HEK293 (cell line): Measurements from ENCODE around the gene TMED4.

Source experiments
- CTCF ChIP-seq: fragments of 450-650 bp; formaldehyde crosslinking; IDR thresholded peaks from 2 replicates; pipeline ENCODE4 v1.5.1; 2016; ENCODE audit warnings: missing biosample characterization, missing genetic modification characterization
- ZFP41 ChIP-seq: fragments of 450-650 bp; formaldehyde crosslinking; IDR thresholded peaks from 2 replicates; pipeline ENCODE4 v1.5.1; 2016; ENCODE audit warnings: missing biosample characterization, missing genetic modification characterization, borderline replicate concordance
- ZNF175 ChIP-seq: fragments of 450-650 bp; formaldehyde crosslinking; IDR thresholded peaks from 2 replicates; pipeline ENCODE4 v1.5.1; 2016; ENCODE audit warnings: missing biosample characterization, missing genetic modification characterization
- ZNF266 ChIP-seq: fragments of 450-650 bp; formaldehyde crosslinking; IDR thresholded peaks from 2 replicates; pipeline ENCODE4 v1.5.1; 2016; ENCODE audit warnings: missing biosample characterization, missing genetic modification characterization, low read depth
- ZNF274 ChIP-seq, 2 experiments: fragments of 200-500 bp in 1 of 2; fragments of 450-650 bp in 1 of 2; sonication (Bioruptor generic) in 1 of 2; formaldehyde crosslinking in 1 of 2; IDR thresholded peaks; 2 replicates each; pipeline versions ENCODE4 v1.5.1 to v1.6.1; 2014 to 2016; ENCODE audit warnings: borderline replicate concordance in 1 of 2, inconsistent platforms in 1 of 2, low read length in 1 of 2, missing biosample characterization in 1 of 2, missing genetic modification characterization in 1 of 2
- ZNF311 ChIP-seq: fragments of 450-650 bp; formaldehyde crosslinking; IDR thresholded peaks from 2 replicates; pipeline ENCODE4 v1.5.1; 2017; ENCODE audit warnings: missing biosample characterization, missing genetic modification characterization, borderline replicate concordance
- ZNF514 ChIP-seq: fragments of 450-650 bp; formaldehyde crosslinking; IDR thresholded peaks from 2 replicates; pipeline ENCODE4 v1.5.1; 2016; ENCODE audit warnings: missing biosample characterization, missing genetic modification characterization
- ZNF600 ChIP-seq: fragments of 450-650 bp; formaldehyde crosslinking; IDR thresholded peaks from 2 replicates; pipeline ENCODE4 v1.5.1; 2016; ENCODE audit warnings: missing biosample characterization, missing genetic modification characterization
- ZNF707 ChIP-seq: fragments of 450-650 bp; formaldehyde crosslinking; IDR thresholded peaks from 2 replicates; pipeline ENCODE4 v1.5.1; 2016; ENCODE audit warnings: missing biosample characterization, missing genetic modification characterization
- ZSCAN4 ChIP-seq: fragments of 450-650 bp; formaldehyde crosslinking; IDR thresholded peaks from 2 replicates; pipeline ENCODE4 v1.5.1; 2017; ENCODE audit warnings: missing biosample characterization, missing genetic modification characterization

- TF ChIP-seq CTCF, result no peak
- no peak for TF ChIP-seq ZNF600 (tag by site-specific recombination)
- TF ChIP-seq ZSCAN4 (tag by site-specific recombination), result no peak
- no peak for TF ChIP-seq ZNF266 (tag by site-specific recombination)
- TF ChIP-seq ZFP41 (tag by site-specific recombination), result no peak
- no peak for TF ChIP-seq ZNF514 (tag by site-specific recombination)
- no peak for TF ChIP-seq ZNF274 (IDR thresholded peaks at IDR 0.05; ENCODE audit: low read length)
- TF ChIP-seq ZNF274 (tag by site-specific recombination; IDR thresholded peaks at IDR 0.05; ENCODE audit: borderline replicate concordance), result no peak
- TF ChIP-seq ZNF175, result no peak
- no peak for TF ChIP-seq ZNF707 (tag by site-specific recombination)
- no peak for TF ChIP-seq ZNF311
Measured at GRCh38 chr7:44539669-44540506, 42.1 kb downstream of the TMED4 start.
